DMS153 (cell line): ENCODE measurements around the gene ZNF723.
"Not testable (repeated sequence)": the region's sequence is repeated elsewhere in the genome, so short reads cannot be mapped to it uniquely, and the experiment has no call there.

Source experiments
- DNase-seq: peaks from one replicate; lab custom pipeline; 2025; lab: John Stamatoyannopoulos, UW

The ZNF723 gene

GRCh38 chr19:22832031-22832762 is at the start of gene ZNF723:
TSS of gene ZNF723 (plus strand) at chr19:22832291. CDS start at chr19:22832380, 89 bp downstream.
- no peak for DNase-seq

GRCh38 chr19:22783651-22784410 is 48.3 kb upstream of the ZNF723 start, which contains the start of gene ZNF99:
TSS of gene ZNF99 (minus strand) at chr19:22784151. CDS start at chr19:22784016, 135 bp downstream.
- DNase-seq, result no peak

- DNase-seq, result not testable (repeated sequence)
Measured at GRCh38 chr19:22792863-22793262, 39.2 kb upstream of the ZNF723 start.

GRCh38 chr19:22797040-22797439 is 35.1 kb upstream of the ZNF723 start:
- DNase-seq, result no peak

- no peak for DNase-seq
Measured at GRCh38 chr19:22806418-22806817, 25.7 kb upstream of the ZNF723 start.

GRCh38 chr19:22807061-22807835 is 24.8 kb upstream of the ZNF723 start:
- DNase-seq, result no peak

- DNase-seq, result no peak
Measured at GRCh38 chr19:22814124-22814523, 18.0 kb upstream of the ZNF723 start.

- no peak for DNase-seq
Measured at GRCh38 chr19:22831211-22831610, 880 bp upstream of the ZNF723 start.

- not testable (repeated sequence) for DNase-seq
Measured at GRCh38 chr19:22857713-22858320, 25.7 kb downstream of the ZNF723 start.

GRCh38 chr19:22882797-22883196 is 50.7 kb downstream of the ZNF723 start:
- no peak for DNase-seq

GRCh38 chr19:22893855-22894270 is 61.8 kb downstream of the ZNF723 start:
- no peak for DNase-seq

GRCh38 chr19:22901431-22902130 is 69.5 kb downstream of the ZNF723 start:
- no peak for DNase-seq
